Fibroblast of skin of abdomen (primary cell): ENCODE measurements around the gene SLC8A2. TPM values are rescaled to one million over a fixed set of nuclear protein-coding genes. Genes with fewer than 3 reads are reported as not detected.

Source experiments
- DNase-seq: peaks from one replicate; pipeline ENCODE4 v3.0.0-alpha.2; 2013
- polyA plus RNA-seq, 2 experiments: library from polyadenylated mRNA; unstranded; fragments of 120-200 nt; gene quantifications; one replicate each; pipeline ENCODE4 v1.2.1, GENCODE V29; 2013; ENCODE audit not compliant: insufficient read length in 2 of 2

Gene SLC8A2
- polyA plus RNA-seq (2013, experiment 1 of 2; ENCODE audit: insufficient read length), result 0.05 TPM
- polyA plus RNA-seq (2013, experiment 2 of 2; ENCODE audit: insufficient read length), result 0.05 TPM

- DNase-seq, result peak; percentile 81
Observed at GRCh38 chr19:47471733-47472457, at the start of gene SLC8A2. SLC8A2 (minus strand) TSS chr19:47471893; CDS start chr19:47466403, 5,490 bp downstream.

- DNase-seq, result no peak
Observed at GRCh38 chr19:47520839-47521238, 49.1 kb upstream of the SLC8A2 start.

- no peak for DNase-seq
Observed at GRCh38 chr19:47520343-47520806, 48.7 kb upstream of the SLC8A2 start.

- no peak for DNase-seq
Observed at GRCh38 chr19:47518854-47519253, 47.2 kb upstream of the SLC8A2 start.

- no peak for DNase-seq
Observed at GRCh38 chr19:47518139-47518538, 46.4 kb upstream of the SLC8A2 start.

GRCh38 chr19:47514869-47515588, 43.3 kb upstream of the SLC8A2 start, which contains the start of gene NAPA:
NAPA (minus strand) TSS chr19:47515063; CDS start chr19:47514940, 123 bp downstream.
- peak; percentile 100 for DNase-seq

- DNase-seq, result no peak
Observed at GRCh38 chr19:47514151-47514868, 42.6 kb upstream of the SLC8A2 start.

GRCh38 chr19:47512948-47513319, 41.2 kb upstream of the SLC8A2 start:
- no peak for DNase-seq

- peak; percentile 14 for DNase-seq
Observed at GRCh38 chr19:47512183-47512947, 40.7 kb upstream of the SLC8A2 start.

- no peak for DNase-seq
Observed at GRCh38 chr19:47511681-47512080, 40.0 kb upstream of the SLC8A2 start.

- DNase-seq, result no peak
Observed at GRCh38 chr19:47511128-47511517, 39.4 kb upstream of the SLC8A2 start.

GRCh38 chr19:47510516-47511127, 38.9 kb upstream of the SLC8A2 start:
- DNase-seq, result no peak

- DNase-seq, result no peak
Observed at GRCh38 chr19:47509973-47510372, 38.3 kb upstream of the SLC8A2 start.

- DNase-seq, result no peak
Observed at GRCh38 chr19:47509170-47509847, 37.6 kb upstream of the SLC8A2 start.

GRCh38 chr19:47508721-47509120, 37.0 kb upstream of the SLC8A2 start:
- no peak for DNase-seq

- no peak for DNase-seq
Observed at GRCh38 chr19:47507924-47508553, 36.3 kb upstream of the SLC8A2 start.

GRCh38 chr19:47507012-47507411, 35.3 kb upstream of the SLC8A2 start:
- no peak for DNase-seq

- DNase-seq, result no peak
Observed at GRCh38 chr19:47506459-47506858, 34.8 kb upstream of the SLC8A2 start.

GRCh38 chr19:47505506-47505905, 33.8 kb upstream of the SLC8A2 start:
- no peak for DNase-seq

GRCh38 chr19:47503826-47504150, 32.1 kb upstream of the SLC8A2 start:
- no peak for DNase-seq
